ENCODE results near the gene CABP4. TPM values are rescaled to one million over a fixed set of nuclear protein-coding genes. Genes with fewer than 3 reads are reported as not detected.

CABP4 gene
- total and polyA plus RNA-seq, 2 experiments from 2014 or later: not detected

- Histone ChIP-seq H3K4me3 (no peak overlapping the region), H3K4me1 (ENCODE audit: low read depth) (peaks cover 7% of the 10 kb centered on the region)
These were observed 37.7 kb upstream of the CABP4 start for GRCh38 chr11:67417425-67417824.

GRCh38 chr11:67418476-67419281 is 36.5 kb upstream of the CABP4 start:
- Histone ChIP-seq H3K27ac (no peak overlapping the region), H3K9me3 (ENCODE audit: low read depth) (no peaks in the 10 kb centered on the region), H3K4me3 (no peak overlapping the region), H3K4me1 (ENCODE audit: low read depth) (peaks cover 7% of the 10 kb centered on the region), H3K36me3 (no peaks in the 10 kb centered on the region), H3K27me3 (peaks cover 9% of the 10 kb centered on the region)
- DNase-seq (ENCODE audit: low read depth in 1 of 2, low spot score in 1 of 2): no peak
- no peak for TF ChIP-seq CTCF (IDR thresholded peaks at IDR 0.05; ENCODE audit: low read depth, low read length)

More at GRCh38 chr11:67417425-67417824, 37.7 kb upstream of the CABP4 start:
- H3K27ac ChIP-seq: no peak overlapping the region
- no peaks in the 10 kb centered on the region for H3K36me3 ChIP-seq
- TF ChIP-seq CTCF (IDR thresholded peaks at IDR 0.05; ENCODE audit: low read depth, low read length): no peak
- no peak for DNase-seq (ENCODE audit: low read depth in 1 of 2, low spot score in 1 of 2)
- no peaks in the 10 kb centered on the region for H3K9me3 ChIP-seq (ENCODE audit: low read depth)
- peaks cover 9% of the 10 kb centered on the region for H3K27me3 ChIP-seq

DNA sequence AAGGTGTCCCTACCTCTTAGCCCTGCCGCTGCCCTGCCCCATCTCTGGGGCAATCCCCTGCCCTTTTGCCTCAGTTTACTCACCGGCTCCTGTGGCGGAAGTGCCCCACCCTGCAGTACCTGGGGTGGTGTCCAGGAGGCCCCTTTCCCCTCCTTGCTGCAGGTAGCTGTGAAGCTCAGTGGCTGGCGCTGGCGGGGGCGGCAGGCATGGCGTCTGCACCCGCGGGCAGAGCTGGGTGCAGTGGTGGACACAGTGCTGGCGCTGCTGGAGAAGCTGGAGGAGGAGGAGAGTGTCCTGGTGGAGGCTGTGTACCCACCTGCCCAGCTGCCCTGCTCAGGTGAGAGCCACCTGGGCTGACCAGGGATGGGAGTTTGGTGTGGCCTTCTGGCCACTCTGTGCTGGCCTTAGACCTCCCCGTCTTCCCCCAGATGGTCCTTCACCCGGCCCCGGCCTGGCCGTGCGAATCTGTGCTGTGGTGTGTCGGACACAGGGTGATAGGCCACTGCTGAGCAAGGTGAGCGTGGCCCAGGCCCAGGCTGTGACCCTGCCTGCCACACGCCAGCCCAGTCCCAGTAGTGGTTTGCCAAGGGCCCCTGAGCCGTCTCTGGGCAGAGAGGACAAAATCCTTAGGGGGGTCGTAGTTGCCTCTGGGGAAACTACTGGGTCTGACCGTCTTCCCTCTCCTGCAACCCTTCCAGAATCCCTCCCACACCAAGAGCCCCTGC is 35.7 kb upstream of the CABP4 start:
- peaks cover 7% of the 10 kb centered on the region for H3K4me1 ChIP-seq (ENCODE audit: low read depth)
- no peaks in the 10 kb centered on the region for H3K36me3 ChIP-seq
- H3K27ac ChIP-seq: no peak overlapping the region
- no peak for DNase-seq (ENCODE audit: low read depth in 1 of 2, low spot score in 1 of 2)
- H3K9me3 ChIP-seq (ENCODE audit: low read depth): no peaks in the 10 kb centered on the region
- no peak for TF ChIP-seq CTCF (IDR thresholded peaks at IDR 0.05; ENCODE audit: low read depth, low read length)
- peaks cover 9% of the 10 kb centered on the region for H3K27me3 ChIP-seq
- no peak overlapping the region for H3K4me3 ChIP-seq

DNA sequence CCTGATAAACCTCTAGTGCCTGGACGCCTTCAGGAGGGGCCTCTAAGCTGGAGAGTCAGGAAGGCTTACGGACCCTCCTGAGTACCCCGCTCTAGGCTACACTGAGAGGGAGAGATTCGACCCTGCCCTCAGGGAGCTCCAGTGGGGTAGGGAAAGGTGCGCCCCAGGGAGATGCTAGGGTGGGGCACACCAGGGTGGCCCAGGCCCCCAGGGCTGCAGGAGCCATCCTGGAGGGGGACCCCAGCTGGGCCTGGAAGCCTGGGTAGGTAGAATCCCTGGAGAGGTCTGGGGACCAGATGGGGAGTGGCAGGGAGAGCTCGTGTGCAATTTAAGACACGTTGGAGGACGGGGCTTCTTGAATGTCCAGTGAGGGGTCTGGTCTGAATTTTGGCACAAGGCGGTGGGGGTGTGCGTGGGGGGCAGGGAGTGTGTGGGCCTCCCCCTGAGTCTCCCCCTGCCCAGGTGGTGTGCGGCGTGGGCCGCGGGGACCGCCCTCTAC is 35.0 kb upstream of the CABP4 start:
- Histone ChIP-seq H3K9me3 (ENCODE audit: low read depth) (no peaks in the 10 kb centered on the region), H3K4me1 (ENCODE audit: low read depth) (peaks cover 7% of the 10 kb centered on the region), H3K27ac (peak overlapping the region; percentile 82), H3K36me3 (no peaks in the 10 kb centered on the region), H3K27me3 (peaks cover 2% of the 10 kb centered on the region), H3K4me3 (peak overlapping the region; percentile 32)
- no peak for TF ChIP-seq CTCF (IDR thresholded peaks at IDR 0.05; ENCODE audit: low read depth, low read length)
- DNase-seq (ENCODE audit: low read depth in 1 of 2, low spot score in 1 of 2): no peak

GRCh38 chr11:67420646-67421429 is 34.3 kb upstream of the CABP4 start:
- TF ChIP-seq CTCF (IDR thresholded peaks at IDR 0.05; ENCODE audit: low read depth, low read length): no peak
- Histone ChIP-seq H3K9me3 (ENCODE audit: low read depth) (no peaks in the 10 kb centered on the region), H3K27ac (peak overlapping the region; percentile 82), H3K27me3 (no peaks in the 10 kb centered on the region), H3K36me3 (no peaks in the 10 kb centered on the region), H3K4me3 (peak overlapping the region; percentile 32), H3K4me1 (ENCODE audit: low read depth) (peaks cover 7% of the 10 kb centered on the region)
- peak; percentile 95 to 96 for DNase-seq (ENCODE audit: low read depth in 1 of 2, low spot score in 1 of 2)

All from cardiac muscle cell (in vitro differentiated cells and primary cell).